ENCODE data around the gene BRI3. TPM values are rescaled to one million over a fixed set of nuclear protein-coding genes. Genes with fewer than 3 reads are reported as not detected.

Gene BRI3
- total RNA-seq, 6 experiments from 2014 or later, result 34.7 to 160 (median 137) TPM

DNA sequence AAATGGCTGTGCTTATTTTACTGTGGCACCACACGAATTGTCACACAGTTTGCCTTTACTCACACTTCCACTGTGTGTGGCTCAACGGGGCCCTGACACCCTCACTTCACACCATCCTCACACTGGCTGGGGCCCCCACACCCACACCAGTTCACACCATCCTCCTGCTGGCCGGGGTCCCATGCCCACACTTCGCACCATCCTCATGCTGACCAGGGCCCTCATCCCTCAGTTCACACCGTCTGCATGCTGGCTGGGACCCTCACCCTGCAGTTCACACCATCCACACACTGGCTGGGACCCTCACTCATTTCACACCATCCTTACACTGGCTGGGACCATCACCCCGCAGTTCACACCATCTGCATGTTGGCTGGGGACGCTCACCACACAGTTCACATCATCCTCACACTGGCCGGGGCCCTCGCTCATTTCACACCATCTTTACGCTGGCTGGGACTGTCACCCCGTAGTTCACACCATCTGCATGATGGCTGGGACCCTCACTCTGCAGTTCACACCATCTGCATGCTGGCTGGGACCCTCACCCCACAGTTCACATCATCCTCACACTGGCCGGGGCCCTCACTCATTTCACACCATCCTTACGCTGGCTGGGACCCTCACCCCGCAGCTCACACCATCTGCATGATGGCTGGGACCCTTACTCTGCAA is 36.0 kb downstream of the BRI3 start:
- DNase-seq, result no peak
- ATAC-seq, result no peak
- Histone ChIP-seq H3K27ac (no peak overlapping the region), H3K36me3 (peaks cover 0 to 18% (median 0%) of the 10 kb centered on the region in 4 donors), H3K9me3 (no peaks in the 10 kb centered on the region), H3K4me3 (no peak overlapping the region), H3K4me1 (no peaks in the 10 kb centered on the region), H3K27me3 (no peaks in the 10 kb centered on the region)
- no peak for TF ChIP-seq POLR2A (IDR thresholded peaks at IDR 0.05)
- TF ChIP-seq, protein P1, sequence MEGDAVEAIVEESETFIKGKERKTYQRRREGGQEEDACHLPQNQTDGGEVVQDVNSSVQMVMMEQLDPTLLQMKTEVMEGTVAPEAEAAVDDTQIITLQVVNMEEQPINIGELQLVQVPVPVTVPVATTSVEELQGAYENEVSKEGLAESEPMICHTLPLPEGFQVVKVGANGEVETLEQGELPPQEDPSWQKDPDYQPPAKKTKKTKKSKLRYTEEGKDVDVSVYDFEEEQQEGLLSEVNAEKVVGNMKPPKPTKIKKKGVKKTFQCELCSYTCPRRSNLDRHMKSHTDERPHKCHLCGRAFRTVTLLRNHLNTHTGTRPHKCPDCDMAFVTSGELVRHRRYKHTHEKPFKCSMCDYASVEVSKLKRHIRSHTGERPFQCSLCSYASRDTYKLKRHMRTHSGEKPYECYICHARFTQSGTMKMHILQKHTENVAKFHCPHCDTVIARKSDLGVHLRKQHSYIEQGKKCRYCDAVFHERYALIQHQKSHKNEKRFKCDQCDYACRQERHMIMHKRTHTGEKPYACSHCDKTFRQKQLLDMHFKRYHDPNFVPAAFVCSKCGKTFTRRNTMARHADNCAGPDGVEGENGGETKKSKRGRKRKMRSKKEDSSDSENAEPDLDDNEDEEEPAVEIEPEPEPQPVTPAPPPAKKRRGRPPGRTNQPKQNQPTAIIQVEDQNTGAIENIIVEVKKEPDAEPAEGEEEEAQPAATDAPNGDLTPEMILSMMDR (IDR thresholded peaks at IDR 0.05), result no peak
- WGBS (ENCODE audit: insufficient coverage, low coverage, low lambda C conversion rate, missing lambda C conversion rate), result 94% methylated on average over 13 of the region's 14 CpGs
- intact Hi-C loops (cut with DNase I), result no loop called here

DNA sequence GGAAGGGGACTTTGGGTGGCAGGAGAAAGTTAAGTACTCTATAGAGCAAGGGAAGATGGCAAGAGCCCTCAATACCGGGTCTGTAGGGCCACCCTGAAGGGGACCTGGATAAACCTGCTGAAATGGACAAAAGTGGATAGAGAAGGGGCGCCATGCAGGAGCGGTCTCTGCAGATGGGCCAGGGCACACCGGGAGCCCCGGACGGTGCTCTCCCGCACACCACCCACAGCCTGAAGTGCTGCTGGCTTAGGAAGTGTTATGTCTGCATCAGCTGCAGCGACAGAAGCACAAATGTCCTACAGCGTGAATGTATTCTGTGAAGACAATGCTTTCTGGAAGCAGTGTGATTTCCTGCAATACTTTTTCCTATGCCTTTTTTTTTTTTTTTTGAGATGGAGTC is 37.7 kb downstream of the BRI3 start:
- H3K9me3 ChIP-seq, result no peaks in the 10 kb centered on the region

DNA sequence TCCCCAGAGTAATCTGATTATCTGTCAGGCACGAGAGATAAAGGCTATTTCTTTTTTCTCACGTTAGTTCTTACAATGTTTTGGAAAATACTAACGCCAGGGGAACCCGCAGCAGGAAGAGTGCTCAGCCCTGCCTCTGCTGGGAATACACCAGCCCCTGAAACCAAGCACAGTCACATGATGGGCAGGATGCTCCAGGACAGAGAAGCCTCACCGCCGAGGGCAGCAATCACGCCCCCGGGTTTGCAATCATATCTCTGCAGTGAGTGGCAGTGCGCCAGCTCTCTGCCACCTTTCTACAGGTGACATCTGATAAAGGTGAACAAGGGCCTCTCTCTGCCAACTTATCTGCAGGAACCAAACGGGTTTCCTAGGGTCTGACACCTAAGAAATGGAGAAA is 39.8 kb downstream of the BRI3 start:
- 78% methylated on average over 2 of the region's 10 CpGs for WGBS (ENCODE audit: insufficient coverage, low coverage, low lambda C conversion rate, missing lambda C conversion rate)
- TF ChIP-seq POLR2A (IDR thresholded peaks at IDR 0.05), result no peak
- TF ChIP-seq, protein P1 (IDR thresholded peaks at IDR 0.05), result no peak
- Histone ChIP-seq H3K27ac (no peak overlapping the region), H3K36me3 (no peaks in the 10 kb centered on the region), H3K27me3 (no peaks in the 10 kb centered on the region), H3K4me3 (no peak overlapping the region), H3K9me3 (no peaks in the 10 kb centered on the region), H3K4me1 (no peaks in the 10 kb centered on the region)
- intact Hi-C loops (cut with DNase I), result no loop called here
- ATAC-seq, result peak in 1 of 4 donors; percentile 61
- peak in 1 of 3 donors; percentile 46 for DNase-seq

More for the DNA sequence above, 37.7 kb downstream of the BRI3 start:
- intact Hi-C loops (cut with DNase I), result no loop called here
- Histone ChIP-seq H3K4me3 (no peak overlapping the region), H3K4me1 (no peaks in the 10 kb centered on the region), H3K27me3 (no peaks in the 10 kb centered on the region), H3K27ac (no peak overlapping the region), H3K36me3 (peaks cover 0 to 16% (median 0%) of the 10 kb centered on the region in 4 donors)
- no peak for DNase-seq
- 89% methylated on average over 9 of the region's 9 CpGs for WGBS (ENCODE audit: insufficient coverage, low coverage, low lambda C conversion rate, missing lambda C conversion rate)
- ATAC-seq, result no peak
- TF ChIP-seq, protein P1 (IDR thresholded peaks at IDR 0.05), result no peak
- no peak for TF ChIP-seq POLR2A (IDR thresholded peaks at IDR 0.05)

DNA sequence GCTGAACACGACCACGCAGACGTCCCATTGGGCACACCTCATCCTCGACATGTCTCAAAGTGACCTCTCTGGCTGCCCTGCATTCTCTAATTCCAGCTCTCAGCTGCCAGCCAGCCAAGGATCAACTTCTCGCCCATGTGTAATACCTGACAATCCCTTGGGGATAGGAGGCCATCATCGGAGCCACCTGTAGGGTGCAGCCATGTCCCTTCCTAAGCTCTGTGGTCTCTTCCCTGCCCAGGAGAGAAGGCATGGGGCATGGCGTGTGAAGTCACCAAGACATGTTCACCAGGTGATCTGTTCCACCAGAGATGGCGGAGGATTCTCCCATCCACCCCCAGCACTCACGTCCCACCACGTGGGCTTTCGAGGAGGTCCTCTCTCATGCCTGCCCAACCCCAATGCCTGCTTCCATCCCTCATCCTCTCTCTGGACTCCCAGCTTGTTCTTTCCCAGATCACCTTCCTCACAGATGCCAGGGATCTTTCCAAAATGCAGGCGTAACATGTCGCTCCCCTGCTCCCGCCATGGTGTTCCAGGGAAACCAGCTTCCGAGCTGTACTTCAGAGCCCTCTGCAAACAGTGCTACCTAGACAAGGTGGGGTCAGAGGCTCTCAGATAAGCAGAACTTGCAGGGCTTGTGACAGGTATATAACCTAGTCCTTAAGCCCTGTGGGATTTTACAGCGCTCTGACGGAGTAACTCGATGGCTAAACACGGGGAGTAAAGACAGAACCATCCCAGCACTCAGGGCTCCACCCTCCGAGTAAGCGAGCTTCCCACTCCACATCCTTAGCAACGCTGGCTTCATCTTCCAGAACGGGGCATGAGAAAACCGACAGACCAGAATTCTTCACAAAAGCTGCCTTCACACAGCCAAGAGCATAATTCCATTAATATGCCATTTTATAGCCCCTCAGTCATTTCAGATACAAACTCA is 41.1 kb downstream of the BRI3 start:
- Histone ChIP-seq H3K36me3 (no peaks in the 10 kb centered on the region), H3K4me3 (no peak overlapping the region), H3K27ac (no peak overlapping the region), H3K27me3 (no peaks in the 10 kb centered on the region), H3K9me3 (no peaks in the 10 kb centered on the region), H3K4me1 (no peaks in the 10 kb centered on the region)
- intact Hi-C loops (cut with DNase I), result no loop called here
- ATAC-seq (peak in 3 of 4 donors; percentile 46 to 48 (median 47)), DNase-seq (no peak)
- 84% methylated on average over 16 of the region's 24 CpGs for WGBS (ENCODE audit: insufficient coverage, low coverage, low lambda C conversion rate, missing lambda C conversion rate)
- no peak for TF ChIP-seq POLR2A (IDR thresholded peaks at IDR 0.05)
- TF ChIP-seq, protein P1 (IDR thresholded peaks at IDR 0.05), result peak in 1 of 4 donors; percentile 6
